Measurements from ENCODE around the gene UBE2K.
"Not testable (repeated sequence)": the region's sequence is repeated elsewhere in the genome, so short reads cannot be mapped to it uniquely, and the experiment has no call there.

The UBE2K gene

DNA sequence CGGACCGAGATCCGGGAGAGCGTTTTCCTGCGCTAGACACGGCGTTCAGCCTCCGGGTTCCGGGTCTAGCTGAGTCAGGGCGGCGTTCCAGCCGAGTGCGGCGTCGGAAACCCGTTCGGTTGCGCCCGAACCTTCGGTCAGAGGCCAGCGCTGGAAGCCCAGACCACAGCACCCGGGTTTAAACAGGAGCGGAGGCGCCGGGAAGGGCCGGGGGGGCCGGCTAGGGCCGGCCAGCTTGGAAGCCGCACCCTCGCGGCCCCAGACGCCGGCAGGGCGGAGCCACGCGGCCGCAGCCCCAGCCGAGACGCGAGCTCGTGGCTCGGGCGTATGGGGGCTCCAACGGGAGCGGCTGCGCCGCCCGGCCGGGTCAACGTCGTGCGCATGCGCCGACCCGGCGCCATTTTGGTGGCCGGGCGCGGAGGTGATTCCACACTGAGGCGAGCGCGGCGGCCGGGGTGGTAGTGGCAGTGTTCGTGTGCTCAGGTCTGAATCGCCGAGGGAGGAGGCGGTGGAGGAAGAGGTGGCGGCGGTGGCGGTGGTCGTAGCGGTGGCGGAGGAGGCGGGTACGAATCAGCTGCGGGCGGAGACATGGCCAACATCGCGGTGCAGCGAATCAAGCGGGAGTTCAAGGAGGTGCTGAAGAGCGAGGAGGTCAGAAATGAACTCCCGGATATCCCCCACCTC lies at the start of gene UBE2K:
Gene UBE2K, plus strand, starts transcription at position 397 of the 684 bp plus-strand sequence. Its CDS starts 192 bp downstream, at position 589.
- peak; percentile 76 to 85 for DNase-seq (ENCODE audit: low read depth in 2 of 2)

GRCh38 chr4:39648213-39648612 lies 49.7 kb upstream of the UBE2K start:
- no peak for DNase-seq (ENCODE audit: low read depth in 2 of 2)

- DNase-seq (ENCODE audit: low read depth in 2 of 2) = no peak
These were observed 48.9 kb upstream of the UBE2K start for GRCh38 chr4:39648827-39649558.

DNA sequence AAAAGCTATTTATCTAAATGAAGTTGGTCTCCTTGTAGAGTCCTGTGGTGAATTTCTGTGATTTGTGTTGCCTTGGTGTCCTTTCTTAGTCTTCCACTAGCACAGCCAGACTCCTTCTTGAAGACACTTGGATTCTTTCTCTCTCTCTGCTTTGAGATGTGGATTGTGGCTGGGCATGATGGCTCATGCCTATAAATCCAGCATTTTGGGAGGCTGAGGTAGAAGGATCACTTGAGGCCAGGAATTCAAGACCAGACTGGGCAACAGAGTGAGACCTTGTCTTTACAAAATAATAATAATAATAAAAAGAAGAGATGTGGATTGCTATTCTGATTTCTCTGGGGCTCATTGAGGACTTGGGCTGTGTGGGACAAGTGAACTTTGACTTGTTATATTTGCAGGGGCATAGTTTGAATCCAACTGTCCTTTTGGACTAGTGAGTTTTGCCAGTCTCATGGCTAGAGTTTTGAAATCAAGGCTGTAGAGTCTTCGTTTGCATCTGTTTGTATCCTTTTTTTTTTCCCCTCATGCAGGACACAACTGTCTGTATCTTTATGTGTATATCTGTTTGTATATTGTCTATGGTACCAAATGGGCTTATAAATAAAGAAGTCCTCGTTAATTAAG lies 48.2 kb upstream of the UBE2K start:
- DNase-seq (ENCODE audit: low read depth in 2 of 2) = no peak

DNA sequence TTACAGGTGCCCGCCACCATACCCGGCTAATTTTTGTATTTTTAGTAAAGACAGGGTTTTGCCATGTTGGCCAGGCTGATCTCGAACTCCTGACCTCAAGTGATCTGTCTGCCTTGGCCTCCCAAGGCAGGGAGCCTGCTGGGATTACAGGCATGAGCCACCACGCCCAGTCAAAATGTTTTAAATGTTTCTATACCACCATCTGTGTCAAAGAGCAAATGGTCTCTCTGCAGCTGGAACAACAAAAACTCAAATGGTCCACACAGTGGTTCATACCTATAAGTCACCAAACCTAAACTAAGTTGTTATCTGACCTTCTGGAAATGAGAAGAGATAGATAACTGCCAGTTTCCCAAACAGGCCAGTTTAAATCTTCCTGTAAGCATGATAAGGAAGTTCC lies 46.4 kb upstream of the UBE2K start:
- DNase-seq (ENCODE audit: low read depth in 2 of 2) = not testable (repeated sequence)

GRCh38 chr4:39655211-39655610 lies 42.7 kb upstream of the UBE2K start:
- DNase-seq (ENCODE audit: low read depth in 2 of 2) = no peak

DNA sequence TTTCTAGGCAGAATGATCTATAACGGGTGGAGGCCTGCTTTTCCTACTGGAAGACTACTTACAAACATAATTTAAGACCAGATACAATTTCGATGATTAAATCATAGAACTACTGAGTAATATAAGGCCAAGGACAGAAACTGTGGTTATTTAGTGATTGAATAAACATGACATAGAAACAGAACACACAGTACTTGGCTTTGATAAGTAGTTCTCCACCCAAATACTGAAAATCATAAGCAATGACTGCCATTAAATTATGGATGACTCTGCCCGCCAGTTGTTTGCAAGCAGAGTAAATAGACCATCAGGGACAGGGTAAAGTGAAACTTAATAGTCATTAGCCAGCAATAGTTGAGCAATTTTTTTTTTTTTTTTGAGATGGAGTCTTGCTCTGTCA lies 42.1 kb upstream of the UBE2K start:
- DNase-seq (ENCODE audit: low read depth in 2 of 2) = no peak

GRCh38 chr4:39656638-39657037 lies 41.3 kb upstream of the UBE2K start:
- not testable (repeated sequence) for DNase-seq (ENCODE audit: low read depth in 2 of 2)

DNA sequence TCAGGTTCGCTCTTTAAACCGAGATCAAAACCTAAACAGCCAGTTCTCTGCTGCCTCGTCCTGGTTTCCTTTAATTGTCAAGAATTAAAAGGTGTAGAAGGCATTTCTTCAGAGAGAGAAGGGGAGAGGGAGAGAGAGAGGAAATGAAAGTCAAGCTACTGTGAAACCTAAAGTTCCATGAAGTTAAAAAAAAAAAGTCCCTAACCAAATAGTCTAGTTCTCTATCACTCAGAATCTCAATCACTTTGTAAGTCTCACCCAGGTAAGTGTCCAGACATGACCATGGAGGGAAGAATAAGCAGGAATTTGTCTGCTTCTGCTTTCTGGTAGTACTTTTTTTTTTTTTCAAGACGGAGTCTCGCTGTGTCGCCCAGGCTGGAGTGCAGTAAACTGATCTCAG lies 40.5 kb upstream of the UBE2K start:
- no peak for DNase-seq (ENCODE audit: low read depth in 2 of 2)

- no peak for DNase-seq (ENCODE audit: low read depth in 2 of 2)
These were observed 39.2 kb upstream of the UBE2K start for GRCh38 chr4:39658756-39659155.

DNA sequence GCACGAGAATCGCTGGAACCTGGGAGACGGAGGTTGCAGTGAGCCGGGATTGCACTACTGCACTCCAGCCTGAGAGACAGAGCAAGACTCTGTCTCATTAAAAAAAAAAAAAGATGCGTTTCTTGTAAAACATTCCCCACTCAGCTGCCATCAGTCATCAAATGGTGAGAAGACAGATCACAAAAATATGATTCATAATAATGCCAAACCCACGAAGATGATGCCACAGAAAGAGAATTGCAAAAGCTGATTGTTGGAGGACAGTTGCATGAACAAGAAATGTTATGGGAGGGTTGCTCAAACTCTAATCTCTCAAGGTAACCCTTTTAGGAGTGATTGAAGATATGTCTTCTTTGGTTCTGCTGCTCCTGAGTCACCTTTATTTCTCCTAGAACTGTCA lies 37.9 kb upstream of the UBE2K start:
- no peak for DNase-seq (ENCODE audit: low read depth in 2 of 2)

DNA sequence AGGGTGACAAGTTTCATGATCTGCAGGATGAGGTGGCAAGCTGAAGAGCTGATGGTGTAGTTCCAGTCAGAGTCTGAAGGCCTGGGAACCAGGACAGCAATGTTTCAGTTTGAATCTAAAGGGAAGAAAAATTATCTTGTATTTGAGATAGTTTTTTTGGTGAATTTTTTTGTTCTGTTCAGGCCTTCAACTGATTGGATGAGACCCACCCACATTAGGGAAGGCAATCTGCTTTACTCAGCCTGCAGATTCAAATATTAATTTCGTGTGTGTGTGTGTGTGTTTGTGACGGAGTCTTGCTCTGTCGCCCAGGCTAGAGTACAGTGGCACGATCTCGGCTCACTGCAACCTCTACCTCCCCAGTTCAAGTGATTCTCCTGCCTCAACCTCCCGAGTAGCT lies 37.2 kb upstream of the UBE2K start:
- DNase-seq (ENCODE audit: low read depth in 2 of 2) = no peak

- DNase-seq (ENCODE audit: low read depth in 2 of 2) = no peak
These were observed 35.3 kb upstream of the UBE2K start for GRCh38 chr4:39662683-39663082.

GRCh38 chr4:39664828-39665731 lies 32.9 kb upstream of the UBE2K start:
- no peak for DNase-seq (ENCODE audit: low read depth in 2 of 2)

DNA sequence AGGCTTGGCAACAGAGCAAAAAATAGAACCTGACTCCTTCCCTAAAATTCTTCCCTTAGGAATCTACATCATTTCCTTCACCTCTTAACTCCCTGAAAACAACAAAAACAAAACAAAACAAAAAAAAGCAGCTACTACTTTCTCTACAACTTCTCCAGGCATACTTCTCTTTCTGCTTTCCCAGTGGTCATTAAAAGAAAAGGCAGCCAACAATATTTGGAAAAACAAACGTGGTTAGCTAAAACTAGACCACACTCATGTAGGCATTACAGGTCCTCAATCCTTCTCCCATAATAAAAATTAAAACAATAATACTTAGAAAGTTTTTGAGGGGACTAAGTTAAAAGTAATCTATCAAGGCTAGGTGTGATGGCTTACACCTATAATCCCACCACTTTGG lies 30.2 kb upstream of the UBE2K start:
- DNase-seq (ENCODE audit: low read depth in 2 of 2) = no peak

DNA sequence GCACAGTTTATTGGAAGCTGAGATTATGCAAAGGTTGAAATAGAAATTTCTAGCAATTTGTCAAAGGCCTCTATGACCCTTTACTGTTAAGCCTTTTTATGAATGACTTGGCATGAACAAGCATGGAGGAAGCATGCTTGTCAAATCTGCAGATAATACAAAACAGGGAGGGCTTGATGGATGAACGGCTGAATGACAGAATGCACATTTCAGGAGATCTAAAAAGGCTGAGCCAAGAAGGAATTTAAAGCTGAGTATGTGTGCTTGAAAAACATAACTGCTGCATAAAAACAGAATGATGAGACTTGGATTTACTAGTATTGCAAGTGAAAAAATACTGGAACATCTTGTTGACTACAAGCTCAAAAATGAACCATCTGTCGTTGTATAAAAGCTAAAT lies 29.0 kb upstream of the UBE2K start:
- DNase-seq (ENCODE audit: low read depth in 2 of 2) = no peak

- not testable (repeated sequence) for DNase-seq (ENCODE audit: low read depth in 2 of 2)
These were observed 27.6 kb upstream of the UBE2K start for GRCh38 chr4:39670296-39670695.

- not testable (repeated sequence) for DNase-seq (ENCODE audit: low read depth in 2 of 2)
These were observed 22.3 kb upstream of the UBE2K start for GRCh38 chr4:39675681-39676080.

DNA sequence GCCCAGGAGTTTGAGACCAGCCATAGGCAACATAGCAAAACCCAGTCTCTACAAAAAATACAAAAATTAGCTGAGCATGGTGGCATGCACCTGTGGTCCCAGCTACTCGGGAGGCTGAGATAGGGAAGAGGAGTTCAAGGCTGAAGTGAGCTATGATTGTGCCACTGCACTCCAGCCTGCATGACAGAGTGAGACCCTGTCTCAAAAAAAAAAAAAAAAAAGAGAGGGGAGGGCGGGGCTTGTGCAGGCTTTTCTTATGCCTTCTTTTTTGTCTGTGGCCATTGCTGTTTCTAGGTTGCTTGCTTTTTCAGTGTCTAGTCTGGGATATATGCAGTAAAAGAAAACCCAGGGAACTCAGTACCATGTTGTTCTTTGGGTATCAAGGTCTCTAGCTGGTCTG lies 16.9 kb upstream of the UBE2K start:
- not testable (repeated sequence) for DNase-seq (ENCODE audit: low read depth in 2 of 2)

DNA sequence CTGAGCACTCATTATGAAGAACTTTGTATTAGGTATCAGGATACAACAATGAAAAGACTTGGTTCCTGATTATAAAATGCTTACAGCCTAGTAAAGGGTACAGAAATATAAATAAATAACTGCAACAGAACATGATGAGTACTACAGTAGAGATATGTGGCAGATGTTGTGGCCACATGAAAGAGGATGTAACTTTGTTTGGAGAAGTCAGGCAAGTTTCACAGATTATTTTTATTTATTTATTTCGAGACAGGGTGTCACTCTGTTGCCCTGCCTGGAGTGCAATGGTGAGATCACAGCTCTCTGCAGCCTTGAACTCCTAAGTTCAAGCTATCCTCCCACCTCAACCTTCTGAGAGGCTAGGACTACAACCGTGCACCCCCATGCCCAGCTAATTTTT lies 15.8 kb upstream of the UBE2K start:
- no peak for DNase-seq (ENCODE audit: low read depth in 2 of 2)

- no peak for DNase-seq (ENCODE audit: low read depth in 2 of 2)
These were observed 11.9 kb upstream of the UBE2K start for GRCh38 chr4:39685990-39686389.

- no peak for DNase-seq (ENCODE audit: low read depth in 2 of 2)
These were observed 10.9 kb upstream of the UBE2K start for GRCh38 chr4:39687014-39687413.

Data from stimulated activated CD4-positive, alpha-beta T cell treated with anti-CD3 and anti-CD28 coated beads, Interleukin-15, amount 100 ng/mL, for 48 hours (primary cell).